GM13977 (cell line): ENCODE measurements around the gene PLP1.

Source experiments
- DNase-seq: peaks from one replicate; pipeline ENCODE4 v3.0.0; 2012; ENCODE audit warnings: low spot score
- CTCF ChIP-seq: IDR thresholded peaks from 2 replicates; pipeline ENCODE4 v1.5.1; 2012; ENCODE audit warnings: mild to moderate bottlenecking, control low read depth; ENCODE audit not compliant: insufficient read depth; ENCODE audit errors: extremely low read depth, missing control alignments
- in situ Hi-C: fragments of 300-500 bp; cut with MboI; formaldehyde crosslinking; loops from one replicate; pipeline ENCODE4 v1.12.0; 2022; ENCODE audit warnings: low sequenced_read_pairs, low pct_unique_long_range_greater_than_20kb, mixed read lengths, inconsistent platforms; ENCODE audit not compliant: unreplicated experiment

The PLP1 gene, protein sequence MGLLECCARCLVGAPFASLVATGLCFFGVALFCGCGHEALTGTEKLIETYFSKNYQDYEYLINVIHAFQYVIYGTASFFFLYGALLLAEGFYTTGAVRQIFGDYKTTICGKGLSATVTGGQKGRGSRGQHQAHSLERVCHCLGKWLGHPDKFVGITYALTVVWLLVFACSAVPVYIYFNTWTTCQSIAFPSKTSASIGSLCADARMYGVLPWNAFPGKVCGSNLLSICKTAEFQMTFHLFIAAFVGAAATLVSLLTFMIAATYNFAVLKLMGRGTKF

DNA sequence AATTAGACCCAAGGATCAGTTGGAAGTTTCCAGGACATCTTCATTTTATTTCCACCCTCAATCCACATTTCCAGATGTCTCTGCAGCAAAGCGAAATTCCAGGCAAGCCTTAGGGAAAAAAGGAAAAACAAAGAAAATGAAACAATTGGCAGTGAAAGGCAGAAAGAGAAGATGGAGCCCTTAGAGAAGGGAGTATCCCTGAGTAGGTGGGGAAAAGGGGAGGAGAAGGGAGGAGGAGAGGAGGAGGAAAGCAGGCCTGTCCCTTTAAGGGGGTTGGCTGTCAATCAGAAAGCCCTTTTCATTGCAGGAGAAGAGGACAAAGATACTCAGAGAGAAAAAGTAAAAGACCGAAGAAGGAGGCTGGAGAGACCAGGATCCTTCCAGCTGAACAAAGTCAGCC lies at the start of gene PLP1:
Gene PLP1 (plus strand): TSS at position 295 of the 400 bp plus-strand sequence. CDS start 156 bp downstream, outside the sequence.
- DNase-seq: no peak
- in situ Hi-C loops: no loop called here
- no peak for TF ChIP-seq CTCF

DNA sequence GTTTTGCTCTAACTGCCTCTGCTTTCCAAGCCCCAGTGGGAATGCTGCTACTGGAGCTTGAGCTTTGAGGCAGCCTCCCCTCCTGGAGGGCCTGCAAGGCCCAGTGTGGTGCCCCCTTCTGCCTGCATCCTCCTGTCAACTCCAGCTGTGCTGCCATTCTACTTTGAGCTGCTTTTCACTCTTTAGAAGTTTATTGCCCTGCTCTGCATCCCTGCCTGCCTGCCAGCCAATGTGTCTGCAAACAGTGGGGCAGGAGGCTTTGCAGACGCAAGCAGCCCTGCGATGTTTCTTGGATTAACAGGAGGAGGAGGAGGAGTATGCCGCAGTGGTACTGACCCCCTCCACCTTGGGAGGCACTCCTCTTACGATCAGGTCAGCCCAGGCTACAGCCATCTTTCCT lies 49.5 kb upstream of the PLP1 start:
- in situ Hi-C loops: no loop called here
- DNase-seq: no peak
- no peak for TF ChIP-seq CTCF

DNA sequence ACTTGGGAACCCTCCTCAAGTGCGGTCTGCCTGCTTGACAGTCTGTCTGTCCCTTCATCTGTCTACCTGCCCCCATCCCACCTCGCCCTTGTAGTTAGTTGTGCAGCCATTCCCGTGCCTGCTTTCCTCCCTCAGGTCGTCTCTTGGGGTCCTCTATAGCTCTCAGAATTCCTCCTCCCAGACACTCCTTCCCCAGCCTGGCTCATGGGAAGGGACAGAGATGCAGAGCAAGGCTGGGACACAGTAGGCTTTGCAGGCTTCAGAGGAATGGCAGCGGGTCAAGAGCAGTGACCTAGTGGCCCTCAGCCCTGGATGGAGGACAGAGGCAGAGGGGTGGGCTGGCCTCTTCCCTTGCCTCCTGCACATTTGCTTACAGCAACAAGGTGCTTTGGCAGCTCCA lies 47.6 kb upstream of the PLP1 start:
- TF ChIP-seq CTCF: no peak
- in situ Hi-C loops: no loop called here
- no peak for DNase-seq

GRCh38 chrX:103730147-103730795 lies 46.4 kb upstream of the PLP1 start:
- no peak for TF ChIP-seq CTCF

DNA sequence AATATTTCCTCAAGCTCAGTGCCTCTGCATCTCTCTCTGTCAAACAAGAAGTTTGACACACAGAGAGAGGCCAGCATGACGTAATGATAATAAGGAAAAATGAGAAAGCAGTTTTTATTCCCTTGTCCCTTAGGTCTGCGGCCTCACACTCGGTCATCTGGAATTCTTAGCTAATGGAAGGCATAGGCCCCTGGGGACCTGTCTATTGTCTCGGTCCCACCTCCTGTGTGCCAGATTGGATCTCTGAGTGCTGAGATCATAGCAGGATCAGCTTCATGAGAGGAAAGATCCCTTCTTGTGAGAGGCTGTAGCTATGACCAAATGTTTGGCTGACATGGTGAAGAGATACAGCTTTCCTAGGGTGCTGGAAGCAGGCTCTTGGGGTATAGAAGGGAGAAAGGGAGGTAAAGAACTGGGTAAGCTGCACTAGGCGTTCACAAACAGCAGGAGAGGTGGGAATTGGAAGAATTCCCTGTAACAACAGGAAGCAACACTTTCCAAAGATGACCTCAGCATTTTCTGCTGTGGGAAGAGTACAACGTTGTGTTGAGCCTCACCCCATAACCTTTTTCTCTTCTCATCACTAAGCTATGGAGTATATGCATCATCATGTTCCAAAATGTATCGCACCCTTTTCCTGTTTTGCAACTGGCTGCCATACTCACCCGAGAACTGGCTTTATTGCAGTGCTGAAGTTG lies 45.7 kb upstream of the PLP1 start:
- no peak for DNase-seq
- in situ Hi-C loops: no loop called here
- TF ChIP-seq CTCF: no peak

More at GRCh38 chrX:103730147-103730795, 46.4 kb upstream of the PLP1 start:
- in situ Hi-C loops: no loop called here
- DNase-seq: no peak

DNA sequence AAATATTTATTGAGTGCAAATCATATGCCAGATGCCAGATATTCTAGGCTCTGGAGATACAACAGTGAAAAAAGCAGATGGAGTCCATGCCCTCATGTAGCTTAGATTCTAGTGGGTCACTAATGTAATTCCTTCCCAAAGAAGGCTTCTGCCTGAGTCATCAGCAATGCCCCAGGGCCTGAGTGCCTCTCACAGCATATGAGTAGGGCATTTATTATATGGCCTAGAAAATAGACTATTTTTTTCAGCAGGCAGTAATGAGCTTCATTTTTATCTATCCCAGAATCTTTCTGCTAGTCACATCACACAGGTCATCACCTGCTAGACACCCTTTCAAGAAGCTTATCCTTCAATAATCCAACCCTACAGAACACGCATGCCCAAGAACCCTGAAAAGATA lies 43.6 kb upstream of the PLP1 start:
- no peak for TF ChIP-seq CTCF
- in situ Hi-C loops: no loop called here
- no peak for DNase-seq
